Body of pancreas (tissue), 4 donors: ENCODE data around the gene GJD4. TPM values are rescaled to one million over a fixed set of nuclear protein-coding genes. Genes with fewer than 3 reads are reported as not detected.

Source experiments
- ATAC-seq: fragments of 150-250 bp; one replicate; pipeline ENCODE4 v1.9.1; 2016
- DNase-seq, 4 donors: peaks; one replicate each; pipeline ENCODE4 v3.0.0-alpha.2; 2019
- H3K27ac ChIP-seq, 4 donors: fragments of 200-600 bp; sonication (generic); 1 replicate in 3 of 4; 2 replicates in 1 of 4; pipeline versions ENCODE4 v1.5.1 to v1.6.1; 2016 to 2019; ENCODE audit warnings: mild to moderate bottlenecking in 1 of 4, mixed read lengths in 1 of 4, moderate library complexity in 1 of 4
- H3K27me3 ChIP-seq, 2 donors: fragments of 200-600 bp; sonication (generic); one replicate each; pipeline ENCODE4 v1.6.0; 2016; ENCODE audit warnings: mild to moderate bottlenecking in 1 of 2
- H3K36me3 ChIP-seq, 2 donors: fragments of 200-600 bp; sonication (generic); replicated peaks in 1 of 2; 2 replicates each; pipeline ENCODE4 v1.5.1; 2016; ENCODE audit warnings: low read depth in 2 of 2; ENCODE audit not compliant: insufficient read depth in 1 of 2
- H3K4me1 ChIP-seq: fragments of 200-600 bp; sonication (generic); one replicate; pipeline ENCODE4 v1.6.0; 2016
- H3K4me3 ChIP-seq, 2 donors: fragments of 200-600 bp; sonication (generic); 1 replicate in 1 of 2; 2 replicates in 1 of 2; pipeline ENCODE4 v1.5.1; 2016 to 2019
- H3K9me3 ChIP-seq, 3 donors: fragments of 200-600 bp; sonication (generic); 1 replicate in 2 of 3; 2 replicates in 1 of 3; pipeline ENCODE4 v1.5.1; 2016
- CTCF ChIP-seq, 7 experiments: fragments of 450-650 bp in 4 of 7; fragments of 200-600 bp in 3 of 7; sonication (generic) in 3 of 7; IDR thresholded peaks; one replicate each; pipeline ENCODE4 v1.5.1; 2016 to 2019; ENCODE audit warnings: antibody characterized with exemption in 7 of 7
- POLR2A ChIP-seq, 3 donors: fragments of 450-650 bp; IDR thresholded peaks; one replicate each; pipeline ENCODE4 v1.6.1; 2016; ENCODE audit warnings: antibody characterized with exemption in 3 of 3, mild to moderate bottlenecking in 2 of 3
- WGBS, 2 donors: methylation state at CpG; one replicate each; pipeline ENCODE4 v1.1.5; 2017; 5-methylcytosine and 5-hydroxymethylcytosine counted together
- intact Hi-C: fragments of 100-400 bp; cut with DNase I; formaldehyde crosslinking; loops from one replicate; pipeline ENCODE4 v1.15.1; 2023
- total RNA-seq, 2 donors: library from RNA; depleted of rRNA; stranded (reverse); fragments of >200 nt; gene quantifications; one replicate each; pipeline ENCODE4 v1.1.0, GENCODE V29; 2016

GJD4 gene
- total RNA-seq, 2 donors from 2014 or later: not detected

DNA sequence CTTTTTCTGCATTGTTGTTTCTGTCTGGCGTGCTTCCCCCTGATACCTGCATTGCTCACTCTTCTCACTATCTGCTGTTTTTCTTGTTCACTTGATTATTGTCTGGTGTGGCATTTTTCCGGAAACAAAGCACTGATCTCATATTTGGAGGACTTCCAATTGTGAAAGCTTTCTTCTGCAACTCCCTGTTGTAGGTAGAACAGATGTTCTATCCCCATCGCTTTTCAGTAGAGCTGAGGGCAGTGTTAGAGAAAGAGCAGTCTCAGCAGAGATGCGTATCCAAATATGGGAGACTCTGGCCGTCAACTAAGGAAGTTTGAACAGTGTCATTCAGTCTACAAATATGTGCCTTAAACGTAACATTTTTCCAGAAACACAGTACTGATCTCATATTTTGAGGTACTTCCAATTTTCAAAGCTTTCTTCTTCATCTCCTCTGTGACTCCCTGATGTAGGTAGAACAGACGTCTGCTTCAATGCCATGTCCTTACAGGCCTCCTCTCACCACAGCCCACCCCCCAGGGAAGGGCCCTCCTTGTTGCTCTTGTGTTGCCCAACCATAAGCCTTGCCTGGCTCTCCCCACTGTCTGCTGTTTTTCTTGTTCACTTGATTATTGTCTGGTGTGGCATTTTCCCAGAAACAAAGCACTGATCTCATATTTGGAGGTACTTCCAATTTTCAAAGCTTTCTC, 27.1 kb upstream of the GJD4 start:
- DNase-seq (no peak), ATAC-seq (no peak)
- no peak for TF ChIP-seq CTCF (IDR thresholded peaks at IDR 0.05)
- no peak for TF ChIP-seq POLR2A (IDR thresholded peaks at IDR 0.05)
- WGBS, 2 donors: 40 to 41% methylated on average over 7 of the region's 7 CpGs
- H3K27ac ChIP-seq: no peak overlapping the region
- intact Hi-C loops: no loop called here
- H3K4me3 ChIP-seq: no peak overlapping the region
- no peaks in the 10 kb centered on the region for H3K27me3 ChIP-seq
- no peaks in the 10 kb centered on the region for H3K9me3 ChIP-seq
- H3K4me1 ChIP-seq: no peaks in the 10 kb centered on the region
- peaks cover 0 to 2% of the 10 kb centered on the region in 2 donors for H3K36me3 ChIP-seq

- ATAC-seq (no peak), DNase-seq (no peak)
- H3K4me1 ChIP-seq: no peaks in the 10 kb centered on the region
- H3K4me3 ChIP-seq: no peak overlapping the region
- WGBS, 2 donors: 45 to 46% methylated on average over 4 of the region's 4 CpGs
- intact Hi-C loops: no loop called here
- H3K36me3 ChIP-seq: peaks cover 0 to 2% of the 10 kb centered on the region in 2 donors
- H3K27ac ChIP-seq: no peak overlapping the region
- H3K9me3 ChIP-seq: no peaks in the 10 kb centered on the region
- TF ChIP-seq CTCF (IDR thresholded peaks at IDR 0.05): no peak
- TF ChIP-seq POLR2A (IDR thresholded peaks at IDR 0.05): no peak
- no peaks in the 10 kb centered on the region for H3K27me3 ChIP-seq
Observed at GRCh38 chr10:35578618-35578956, 26.6 kb upstream of the GJD4 start.

DNA sequence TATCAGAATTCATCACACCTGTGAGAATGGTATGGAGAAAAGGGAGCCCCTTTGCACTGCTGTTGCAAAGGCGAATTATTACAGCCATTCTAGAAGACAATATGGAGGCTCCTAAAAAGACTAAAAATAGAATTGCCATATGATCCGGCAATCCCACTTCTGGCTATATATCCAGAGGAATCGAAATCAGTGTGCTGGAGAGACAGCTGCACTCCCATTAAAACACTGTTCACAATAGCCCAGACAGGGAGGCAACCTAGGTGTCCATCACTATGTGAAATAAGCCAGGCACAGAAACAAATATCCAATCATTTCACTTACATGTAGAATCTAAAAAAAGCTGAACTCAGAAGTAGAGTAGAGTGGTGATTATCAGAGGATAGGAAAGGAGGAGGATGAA, 26.0 kb upstream of the GJD4 start:
- TF ChIP-seq POLR2A (IDR thresholded peaks at IDR 0.05) (no peak), CTCF (IDR thresholded peaks at IDR 0.05) (no peak)
- H3K27ac ChIP-seq: no peak overlapping the region
- peaks cover 0 to 2% of the 10 kb centered on the region in 2 donors for H3K36me3 ChIP-seq
- H3K9me3 ChIP-seq: no peaks in the 10 kb centered on the region
- 81 to 89% methylated on average over 3 of the region's 3 CpGs for WGBS, 2 donors
- intact Hi-C loops: no loop called here
- ATAC-seq (no peak), DNase-seq (no peak)
- H3K4me1 ChIP-seq: no peaks in the 10 kb centered on the region
- H3K4me3 ChIP-seq: no peak overlapping the region
- no peaks in the 10 kb centered on the region for H3K27me3 ChIP-seq

DNA sequence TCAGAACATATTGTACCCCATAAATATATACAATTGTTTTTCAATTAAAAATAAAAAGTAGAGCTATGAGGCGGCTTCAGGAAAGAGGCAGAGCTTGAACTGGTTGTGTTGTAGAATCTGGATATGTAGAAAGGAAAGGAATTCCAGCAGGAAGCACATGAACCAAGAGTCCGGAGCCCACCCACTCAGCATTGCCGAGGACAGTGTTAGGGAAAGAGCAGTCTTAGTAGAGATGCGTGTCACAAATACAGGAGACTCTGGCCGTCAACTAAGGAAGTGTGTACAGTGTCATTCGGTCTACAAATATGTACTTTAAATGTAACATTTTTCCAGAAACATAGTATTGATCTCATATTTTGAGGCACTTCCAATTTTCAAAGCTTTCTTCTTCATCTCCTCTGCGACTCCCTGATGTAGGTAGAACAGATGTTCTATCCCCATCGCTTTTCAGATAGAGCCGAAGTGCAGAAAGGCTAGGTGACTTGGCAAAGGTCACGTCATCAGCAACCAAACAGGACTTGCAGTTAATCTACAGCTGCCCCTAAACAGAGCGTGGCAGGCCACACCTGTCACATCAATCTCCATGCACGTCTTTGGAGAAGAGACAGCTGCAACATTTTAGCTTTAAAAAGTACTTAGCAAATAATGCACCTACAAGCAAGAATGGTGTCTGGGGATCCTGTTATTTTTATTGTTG, 25.3 kb upstream of the GJD4 start:
- 43 to 50% methylated on average over 12 of the region's 12 CpGs for WGBS, 2 donors
- TF ChIP-seq CTCF (IDR thresholded peaks at IDR 0.05) (no peak), POLR2A (IDR thresholded peaks at IDR 0.05) (no peak)
- H3K36me3 ChIP-seq: no peaks in the 10 kb centered on the region
- no peaks in the 10 kb centered on the region for H3K27me3 ChIP-seq
- no peak overlapping the region for H3K27ac ChIP-seq
- H3K4me1 ChIP-seq: no peaks in the 10 kb centered on the region
- no peak overlapping the region for H3K4me3 ChIP-seq
- ATAC-seq (no peak), DNase-seq (no peak)
- H3K9me3 ChIP-seq: no peaks in the 10 kb centered on the region
- intact Hi-C loops: no loop called here

DNA sequence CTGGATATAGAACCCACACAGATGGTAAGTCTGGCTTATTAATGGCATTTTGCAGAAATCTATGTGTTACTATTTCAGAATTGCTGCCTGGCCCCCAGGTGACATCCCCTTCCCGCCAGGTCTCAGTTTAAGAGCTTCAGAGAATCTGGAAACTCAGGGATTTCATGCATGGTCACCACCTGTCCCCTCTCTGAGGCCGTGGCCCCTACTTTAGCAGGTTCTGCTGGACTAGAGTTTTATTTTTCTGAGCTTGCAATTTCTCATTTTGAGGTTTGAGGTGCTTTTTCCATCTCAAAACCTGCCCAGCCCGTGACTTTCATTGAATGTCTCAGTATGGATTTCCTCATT, 24.7 kb upstream of the GJD4 start:
- no peaks in the 10 kb centered on the region for H3K9me3 ChIP-seq
- WGBS, 2 donors: 77 to 85% methylated on average over 3 of the region's 3 CpGs
- TF ChIP-seq CTCF (IDR thresholded peaks at IDR 0.05): no peak
- no peak for TF ChIP-seq POLR2A (IDR thresholded peaks at IDR 0.05)
- intact Hi-C loops: no loop called here
- no peaks in the 10 kb centered on the region for H3K4me1 ChIP-seq
- H3K36me3 ChIP-seq: no peaks in the 10 kb centered on the region
- H3K27me3 ChIP-seq: no peaks in the 10 kb centered on the region
- DNase-seq (no peak), ATAC-seq (no peak)
- H3K4me3 ChIP-seq: no peak overlapping the region
- H3K27ac ChIP-seq: no peak overlapping the region
